B cell (primary cell): ENCODE results near the gene SLC12A3. TPM values are rescaled to one million over a fixed set of nuclear protein-coding genes. Genes with fewer than 3 reads are reported as not detected.

Experiments used
- ATAC-seq: fragments of 200-7000 bp; cut with Tn5 transposase; one replicate; pipeline ENCODE4 v1.10.0; 2021; ENCODE audit warnings: low read depth, mild to moderate bottlenecking, moderate number of reproducible peaks, moderate library complexity
- CTCF ChIA-PET: fragments of 350-600 bp; sonication (Branson Sonifier 250); formaldehyde crosslinking; loops from one replicate; lab custom pipeline; 2021; ENCODE audit warnings: antibody characterized with exemption, inconsistent platforms; lab: Charles Lee
- POLR2A ChIA-PET: fragments of 350-600 bp; sonication (Branson Sonifier 250); formaldehyde crosslinking; loops from one replicate; lab custom pipeline; 2021; ENCODE audit warnings: antibody characterized with exemption; lab: Charles Lee
- DNase-seq: peaks from one replicate; pipeline ENCODE4 v3.0.0; 2013
- H2AFZ ChIP-seq: 2 replicates; pipeline ENCODE4 v1.6.1; 2012; ENCODE audit warnings: mild to moderate bottlenecking, low read depth, low read length; ENCODE audit not compliant: insufficient read depth, poor library complexity, severe bottlenecking
- H3K27ac ChIP-seq, 2 donors: 1 replicate in 1 of 2; 2 replicates in 1 of 2; pipeline ENCODE4 v1.5.1; 2012 to 2013; ENCODE audit warnings: low read length in 2 of 2, mild to moderate bottlenecking in 2 of 2, moderate library complexity in 1 of 2
- H3K27me3 ChIP-seq, 4 experiments: fragments of 200-600 bp in 1 of 4; sonication (generic) in 1 of 4; replicated peaks in 1 of 4; 1 replicate in 2 of 4; 2 replicates in 2 of 4; pipeline versions ENCODE4 v1.6.1 to v1.7.0; 2013 to 2016; ENCODE audit warnings: low read length in 3 of 4, mild to moderate bottlenecking in 2 of 4, mixed read lengths in 1 of 4, moderate library complexity in 1 of 4; ENCODE audit not compliant: insufficient read depth in 4 of 4, control insufficient read depth in 3 of 4; ENCODE audit errors: control extremely low read depth in 1 of 4
- H3K36me3 ChIP-seq, 2 experiments: replicated peaks in 1 of 2; 1 replicate in 1 of 2; 2 replicates in 1 of 2; pipeline versions ENCODE4 v1.6.1 to v1.7.1; 2013; ENCODE audit warnings: low read length in 1 of 2; ENCODE audit not compliant: insufficient read depth in 2 of 2, control insufficient read depth in 1 of 2; ENCODE audit errors: control extremely low read depth in 1 of 2, extremely low read depth in 1 of 2
- H3K4me1 ChIP-seq, 2 donors: fragments of 200-600 bp in 1 of 2; sonication (generic) in 1 of 2; 1 replicate in 1 of 2; 2 replicates in 1 of 2; pipeline versions ENCODE4 v1.5.1 to v1.6.1; 2013 to 2017; ENCODE audit warnings: low read length in 2 of 2; ENCODE audit not compliant: control insufficient read depth in 2 of 2, insufficient read depth in 2 of 2
- H3K4me2 ChIP-seq: replicated peaks from 2 replicates; pipeline ENCODE3; 2012; ENCODE audit warnings: mild to moderate bottlenecking, low read depth, low read length; ENCODE audit not compliant: poor library complexity, severe bottlenecking
- H3K4me3 ChIP-seq, 5 experiments: fragments of 200-600 bp in 1 of 5; sonication (generic) in 1 of 5; 1 replicate in 3 of 5; 2 replicates in 2 of 5; pipeline versions ENCODE4 v1.5.1 to v1.7.0; 2011 to 2016; ENCODE audit warnings: low read length in 4 of 5, mild to moderate bottlenecking in 4 of 5, low read depth in 2 of 5, control low read depth in 1 of 5, moderate library complexity in 1 of 5; ENCODE audit not compliant: insufficient read depth in 1 of 5; ENCODE audit errors: control extremely low read depth in 1 of 5, extremely low read depth in 1 of 5
- H3K79me2 ChIP-seq: fragments of 200-600 bp; sonication (generic); one replicate; pipeline ENCODE4 v1.6.0; 2016; ENCODE audit warnings: low read length; ENCODE audit not compliant: control insufficient read depth, insufficient read depth
- H3K9ac ChIP-seq: fragments of 200-600 bp; sonication (generic); 2 replicates; pipeline ENCODE4 v1.6.1; 2017; ENCODE audit warnings: mild to moderate bottlenecking, low read length, moderate library complexity
- H3K9me3 ChIP-seq, 3 donors: one replicate each; pipeline versions ENCODE4 v1.6.1 to v1.7.1; 2013; ENCODE audit warnings: low read length in 2 of 3; ENCODE audit not compliant: control insufficient read depth in 2 of 3, insufficient read depth in 1 of 3; ENCODE audit errors: control extremely low read depth in 1 of 3
- H4K20me1 ChIP-seq: 2 replicates; pipeline ENCODE4 v1.6.0; 2012; ENCODE audit warnings: mild to moderate bottlenecking, low read length; ENCODE audit not compliant: insufficient read depth, control insufficient read depth, poor library complexity, severe bottlenecking
- H3K27ac Mint-ChIP-seq: one replicate; pipeline ENCODE4 v1.8.0; 2021; ENCODE audit warnings: mixed read lengths
- H3K27me3 Mint-ChIP-seq: one replicate; pipeline ENCODE4 v1.8.0; 2021; ENCODE audit warnings: mixed read lengths
- H3K4me1 Mint-ChIP-seq: one replicate; pipeline ENCODE4 v1.8.0; 2021; ENCODE audit warnings: mixed read lengths
- H3K4me3 Mint-ChIP-seq: one replicate; pipeline ENCODE4 v1.8.0; 2021; ENCODE audit warnings: mixed read lengths
- H3K9me3 Mint-ChIP-seq: one replicate; pipeline ENCODE4 v1.8.0; 2022; ENCODE audit warnings: mixed read lengths; ENCODE audit not compliant: insufficient read depth
- EZH2 ChIP-seq: IDR thresholded peaks from 2 replicates; pipeline ENCODE4 v1.6.1; 2012; ENCODE audit warnings: borderline replicate concordance, low read depth, mild to moderate bottlenecking, moderate library complexity, low read length; ENCODE audit not compliant: insufficient read depth, poor library complexity, severe bottlenecking
- WGBS: methylation state at CpG from one replicate; pipeline ENCODE4 v1.1.5; 2013; ENCODE audit warnings: missing lambda C conversion rate; ENCODE audit not compliant: insufficient coverage; 5-methylcytosine and 5-hydroxymethylcytosine counted together
- intact Hi-C: fragments of 100-400 bp; cut with micrococcal nuclease; formaldehyde crosslinking; loops from one replicate; pipeline ENCODE4 v1.10.0; 2022
- polyA plus RNA-seq: library from polyadenylated mRNA; depleted of rRNA; stranded (reverse); fragments of >200 nt; gene quantifications from 2 replicates; pipeline ENCODE4 v1.2.3, GENCODE V29; 2012
- total RNA-seq, 2 donors: library from RNA; stranded (reverse); fragments of 120-200 nt in 1 of 2; gene quantifications; 1 replicate in 1 of 2; 2 replicates in 1 of 2; pipeline versions ENCODE4 v1.2.3 to v1.2.4, GENCODE V29; 2013 to 2022
- TF ChIP-seq, protein P1 (sequence below): fragments of 200-600 bp; IDR thresholded peaks from one replicate; pipeline ENCODE4 v1.8.0; 2022; ENCODE audit warnings: antibody characterized with exemption, mild to moderate bottlenecking

SLC12A3 gene
- total and polyA plus RNA-seq, 2 donors (not counting 1 experiment from before 2014, with no cell fraction given): 1.3 to 4.9 TPM

DNA sequence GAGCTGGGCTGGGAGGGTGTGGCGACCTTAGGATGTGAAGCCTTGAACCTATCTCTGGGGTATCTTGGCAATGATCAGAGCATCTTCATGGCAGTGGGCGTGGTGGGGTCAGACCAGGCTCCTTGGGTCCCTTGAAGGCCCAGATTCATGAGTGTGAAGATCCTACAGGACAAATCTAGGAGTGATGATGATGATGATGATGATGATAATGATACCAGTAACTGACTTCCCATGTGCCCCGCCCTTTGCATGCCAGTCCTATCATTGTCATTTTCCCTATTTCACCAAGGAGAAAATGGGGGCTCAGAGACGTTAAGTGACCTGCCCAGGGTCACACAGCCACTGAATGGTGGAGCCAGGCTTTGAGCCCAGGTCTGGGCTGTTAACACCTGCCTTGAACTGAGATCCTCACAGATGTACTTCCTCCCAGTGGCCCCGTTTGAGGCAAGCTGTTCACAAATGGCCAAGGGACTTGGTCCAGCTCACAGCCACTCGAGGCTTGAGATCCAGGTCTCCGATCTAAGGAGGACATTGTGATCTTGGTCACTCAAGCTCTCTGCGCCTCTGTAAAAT is 13.4 kb downstream of the SLC12A3 start:
- H3K9me3 Mint-ChIP-seq: no peaks in the 10 kb centered on the region
- POLR2A ChIA-PET: no interaction called here
- Histone ChIP-seq H3K79me2 (no peaks in the 10 kb centered on the region), H4K20me1 (no peaks in the 10 kb centered on the region), H3K27ac (no peak overlapping the region), H3K9me3 (no peaks in the 10 kb centered on the region), H3K4me1 (peaks cover 0 to 5% of the 10 kb centered on the region in 2 donors), H3K4me3 (no peak overlapping the region), H3K9ac (no peak overlapping the region), H2AFZ (no peak overlapping the region), H3K27me3 (no peaks in the 10 kb centered on the region), H3K36me3 (no peaks in the 10 kb centered on the region), H3K4me2 (no peak overlapping the region)
- H3K4me1 Mint-ChIP-seq: peaks cover 7% of the 10 kb centered on the region
- ATAC-seq (no peak), DNase-seq (no peak)
- H3K27ac Mint-ChIP-seq: no peak overlapping the region
- intact Hi-C loops: no loop called here
- 89% methylated on average over 6 of the region's 8 CpGs for WGBS
- CTCF ChIA-PET: no interaction called here
- H3K4me3 Mint-ChIP-seq: no peak overlapping the region
- TF ChIP-seq, protein P1, sequence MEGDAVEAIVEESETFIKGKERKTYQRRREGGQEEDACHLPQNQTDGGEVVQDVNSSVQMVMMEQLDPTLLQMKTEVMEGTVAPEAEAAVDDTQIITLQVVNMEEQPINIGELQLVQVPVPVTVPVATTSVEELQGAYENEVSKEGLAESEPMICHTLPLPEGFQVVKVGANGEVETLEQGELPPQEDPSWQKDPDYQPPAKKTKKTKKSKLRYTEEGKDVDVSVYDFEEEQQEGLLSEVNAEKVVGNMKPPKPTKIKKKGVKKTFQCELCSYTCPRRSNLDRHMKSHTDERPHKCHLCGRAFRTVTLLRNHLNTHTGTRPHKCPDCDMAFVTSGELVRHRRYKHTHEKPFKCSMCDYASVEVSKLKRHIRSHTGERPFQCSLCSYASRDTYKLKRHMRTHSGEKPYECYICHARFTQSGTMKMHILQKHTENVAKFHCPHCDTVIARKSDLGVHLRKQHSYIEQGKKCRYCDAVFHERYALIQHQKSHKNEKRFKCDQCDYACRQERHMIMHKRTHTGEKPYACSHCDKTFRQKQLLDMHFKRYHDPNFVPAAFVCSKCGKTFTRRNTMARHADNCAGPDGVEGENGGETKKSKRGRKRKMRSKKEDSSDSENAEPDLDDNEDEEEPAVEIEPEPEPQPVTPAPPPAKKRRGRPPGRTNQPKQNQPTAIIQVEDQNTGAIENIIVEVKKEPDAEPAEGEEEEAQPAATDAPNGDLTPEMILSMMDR: no peak
- TF ChIP-seq EZH2: no peak
- H3K27me3 Mint-ChIP-seq: no peaks in the 10 kb centered on the region

GRCh38 chr16:56879276-56879675 is 14.3 kb downstream of the SLC12A3 start:
- Mint-ChIP-seq H3K27ac (no peak overlapping the region), H3K4me3 (no peak overlapping the region), H3K27me3 (no peaks in the 10 kb centered on the region), H3K4me1 (peaks cover 7% of the 10 kb centered on the region), H3K9me3 (no peaks in the 10 kb centered on the region)
- Histone ChIP-seq H3K9ac (no peak overlapping the region), H4K20me1 (no peaks in the 10 kb centered on the region), H2AFZ (no peak overlapping the region), H3K36me3 (no peaks in the 10 kb centered on the region), H3K4me3 (no peak overlapping the region), H3K79me2 (no peaks in the 10 kb centered on the region), H3K4me1 (peaks cover 0 to 5% of the 10 kb centered on the region in 2 donors), H3K9me3 (no peaks in the 10 kb centered on the region), H3K27me3 (no peaks in the 10 kb centered on the region), H3K27ac (no peak overlapping the region), H3K4me2 (no peak overlapping the region)
- ChIA-PET POLR2A (no interaction called here), CTCF (no interaction called here)
- TF ChIP-seq, protein P1: no peak
- no peak for TF ChIP-seq EZH2
- no peak for DNase-seq
- intact Hi-C loops: no loop called here
- ATAC-seq: no peak
- WGBS: 95% methylated on average over 9 of the region's 9 CpGs
